GM23248 (cell line): ENCODE measurements around the gene SLC25A4.

Source experiments
- EZH2 ChIP-seq: fragments of 200-600 bp; sonication (generic); IDR thresholded peaks from 2 replicates; pipeline ENCODE4 v1.6.1; 2018; ENCODE audit warnings: antibody characterized with exemption, mild to moderate bottlenecking; ENCODE audit not compliant: insufficient read depth, poor library complexity, severe bottlenecking
- EZH2phosphoT487 ChIP-seq: fragments of 200-600 bp; sonication (generic); IDR thresholded peaks from 2 replicates; pipeline ENCODE4 v1.6.1; 2018; ENCODE audit warnings: antibody characterized with exemption, moderate library complexity, mild to moderate bottlenecking, low read depth; ENCODE audit not compliant: insufficient read depth

GRCh38 chr4:185186769-185187168 lies 43.7 kb downstream of the SLC25A4 start:
- TF ChIP-seq EZH2: no peak
- TF ChIP-seq EZH2phosphoT487: no peak
